ENCODE measurements around the gene ATE1. TPM values are rescaled to one million over a fixed set of nuclear protein-coding genes. Genes with fewer than 3 reads are reported as not detected.

Gene ATE1
- total RNA-seq, 1 experiment from 2014 or later: 58.1 TPM

DNA sequence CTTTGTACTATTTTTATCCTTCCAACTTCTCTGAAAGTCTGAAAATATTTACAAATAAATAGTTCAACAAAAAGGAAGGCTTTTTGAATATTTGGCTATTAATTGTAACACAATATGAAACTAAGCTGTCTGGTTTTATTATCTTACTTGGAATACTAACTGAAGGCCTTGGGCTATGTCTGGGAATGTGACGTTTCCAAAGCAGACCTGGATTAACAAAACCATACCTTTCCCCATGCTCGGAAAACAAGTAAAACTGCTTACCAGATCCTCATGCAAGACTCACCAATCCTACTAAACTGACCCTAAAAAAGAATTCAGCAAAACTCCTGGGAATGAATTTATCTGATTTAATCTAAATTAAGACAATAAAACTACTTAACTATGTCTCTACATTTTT lies 116.4 kb downstream of the ATE1 start:
- no peak for DNase-seq (ENCODE audit: low spot score)
- in situ Hi-C loops (cut with HindIII; ENCODE audit: low sequenced_read_pairs): no loop called here

DNA sequence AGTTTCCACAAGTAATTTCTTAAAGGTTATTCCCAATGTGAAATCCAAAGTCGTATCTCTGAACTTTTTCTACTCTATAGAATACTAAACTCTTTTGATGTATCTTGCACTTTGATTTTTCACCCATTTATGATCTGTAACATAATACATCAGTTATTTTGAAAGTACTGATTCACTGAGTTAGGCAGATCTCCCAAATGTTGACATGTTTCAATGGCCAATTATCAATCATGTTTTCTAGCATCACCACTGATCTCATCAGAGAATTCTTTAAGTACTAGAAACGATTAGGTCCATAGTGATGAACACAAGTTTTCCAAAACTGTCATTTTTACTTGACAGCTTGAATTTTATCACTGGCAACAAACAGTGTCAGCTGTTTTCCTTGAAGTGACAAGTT lies 119.0 kb downstream of the ATE1 start:
- in situ Hi-C loops (cut with HindIII; ENCODE audit: low sequenced_read_pairs): no loop called here
- no peak for DNase-seq (ENCODE audit: low spot score)

- in situ Hi-C loops (cut with HindIII; ENCODE audit: low sequenced_read_pairs): no loop called here
- no peak for DNase-seq (ENCODE audit: low spot score)
Measured at GRCh38 chr10:121804460-121804859, 123.4 kb downstream of the ATE1 start.

- in situ Hi-C loops (cut with HindIII; ENCODE audit: low sequenced_read_pairs): no loop called here
- DNase-seq (ENCODE audit: low spot score): no peak
Measured at GRCh38 chr10:121803611-121804010, 124.2 kb downstream of the ATE1 start.

- in situ Hi-C loops (cut with HindIII; ENCODE audit: low sequenced_read_pairs): no loop called here
Measured at GRCh38 chr10:121800831-121801230, 127.0 kb downstream of the ATE1 start.

GRCh38 chr10:121800146-121800545 lies 127.7 kb downstream of the ATE1 start:
- no peak for DNase-seq (ENCODE audit: low spot score)
- in situ Hi-C loops (cut with HindIII; ENCODE audit: low sequenced_read_pairs): no loop called here

More at GRCh38 chr10:121800831-121801230, 127.0 kb downstream of the ATE1 start:
- DNase-seq (ENCODE audit: low spot score): no peak

GRCh38 chr10:121797490-121797889 lies 130.3 kb downstream of the ATE1 start:
- in situ Hi-C loops (cut with HindIII; ENCODE audit: low sequenced_read_pairs): no loop called here
- DNase-seq (ENCODE audit: low spot score): no peak

- in situ Hi-C loops (cut with HindIII; ENCODE audit: low sequenced_read_pairs): no loop called here
- DNase-seq (ENCODE audit: low spot score): no peak
Measured at GRCh38 chr10:121796342-121796741, 131.5 kb downstream of the ATE1 start.

- in situ Hi-C loops (cut with HindIII; ENCODE audit: low sequenced_read_pairs): no loop called here
- DNase-seq (ENCODE audit: low spot score): no peak
Measured at GRCh38 chr10:121792198-121792597, 135.6 kb downstream of the ATE1 start.

- DNase-seq (ENCODE audit: low spot score): no peak
- in situ Hi-C loops (cut with HindIII; ENCODE audit: low sequenced_read_pairs): no loop called here
Measured at GRCh38 chr10:121791761-121792160, 136.1 kb downstream of the ATE1 start.

DNA sequence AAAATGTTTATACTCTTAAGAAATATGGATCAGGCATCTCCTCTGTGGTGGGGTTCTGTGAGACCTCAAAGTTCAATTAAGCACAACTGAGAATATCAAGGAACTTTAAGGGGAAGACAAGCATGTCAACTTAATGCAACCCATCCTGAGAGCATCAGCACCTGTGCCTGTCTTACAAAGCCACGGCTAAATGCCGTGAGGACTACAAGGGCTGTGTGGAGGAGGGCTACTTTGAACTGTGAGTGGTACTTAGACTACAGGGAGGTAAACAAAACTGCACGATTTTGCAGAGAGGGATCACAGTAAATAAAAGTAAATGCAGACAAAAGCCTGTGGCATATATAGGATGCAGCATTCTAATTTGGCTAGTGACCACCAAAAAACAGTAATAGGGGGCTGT lies 139.1 kb downstream of the ATE1 start:
- in situ Hi-C loops (cut with HindIII; ENCODE audit: low sequenced_read_pairs): no loop called here
- no peak for DNase-seq (ENCODE audit: low spot score)

DNA sequence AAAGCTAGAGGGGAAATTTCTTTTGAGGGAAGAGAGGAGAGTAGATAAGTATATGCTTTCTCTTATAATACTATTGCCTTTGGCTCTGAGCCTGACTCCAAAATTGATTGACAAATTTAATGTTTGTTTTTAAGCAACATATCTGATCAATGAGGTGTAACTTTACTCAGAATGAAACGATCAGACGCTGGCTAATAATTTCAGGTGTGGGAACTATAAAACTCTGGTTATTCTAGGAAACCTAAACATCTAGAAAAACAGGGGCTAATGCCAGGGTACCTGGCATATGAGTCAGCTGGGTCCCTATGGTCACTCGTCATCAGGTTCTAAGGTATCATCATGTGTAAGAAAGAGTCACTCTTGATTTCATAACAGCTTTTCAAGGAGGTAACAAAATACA lies 139.7 kb downstream of the ATE1 start:
- in situ Hi-C loops (cut with HindIII; ENCODE audit: low sequenced_read_pairs): no loop called here
- DNase-seq (ENCODE audit: low spot score): no peak

GRCh38 chr10:121787169-121787568 lies 140.7 kb downstream of the ATE1 start:
- no peak for DNase-seq (ENCODE audit: low spot score)
- in situ Hi-C loops (cut with HindIII; ENCODE audit: low sequenced_read_pairs): no loop called here

- in situ Hi-C loops (cut with HindIII; ENCODE audit: low sequenced_read_pairs): no loop called here
- no peak for DNase-seq (ENCODE audit: low spot score)
Measured at GRCh38 chr10:121783782-121784372, 144.0 kb downstream of the ATE1 start.

DNA sequence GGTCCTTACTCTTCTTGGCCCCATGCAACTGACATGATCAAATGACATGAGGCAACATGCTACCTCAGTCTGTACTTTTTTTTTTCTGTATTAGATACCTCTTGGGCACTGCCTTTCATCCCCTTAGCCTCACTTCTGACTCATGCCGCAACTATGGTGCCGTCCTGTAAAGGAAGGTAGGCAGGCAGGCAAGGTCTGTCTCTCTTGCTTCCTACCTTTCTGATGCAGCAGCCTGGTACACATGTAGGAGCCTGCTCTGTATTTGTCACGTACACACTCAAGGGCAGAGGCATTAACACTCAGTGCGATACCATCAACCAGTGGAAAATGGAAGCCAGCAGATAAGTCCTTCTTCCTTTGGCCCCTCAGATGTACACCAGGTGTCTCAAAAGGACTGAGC lies 146.7 kb downstream of the ATE1 start:
- DNase-seq (ENCODE audit: low spot score): no peak
- in situ Hi-C loops (cut with HindIII; ENCODE audit: low sequenced_read_pairs): no loop called here

DNA sequence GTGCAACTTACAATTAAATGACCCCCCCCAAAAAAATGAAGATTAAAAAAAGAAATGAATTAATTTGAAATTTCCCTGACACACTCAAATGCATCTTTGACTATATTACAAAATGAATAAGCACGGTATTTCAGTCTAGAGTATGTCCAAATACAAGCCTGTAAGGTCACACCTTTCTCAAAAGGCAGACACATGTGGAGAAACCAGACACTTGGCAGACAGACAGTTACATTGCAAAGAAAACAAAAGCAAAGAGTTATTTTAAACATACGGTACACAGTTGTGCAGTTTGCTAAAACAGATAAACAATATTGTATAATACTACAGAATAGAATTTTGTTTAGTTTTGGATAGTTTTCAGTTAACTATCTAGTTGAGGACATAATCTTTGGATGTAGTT lies 153.0 kb downstream of the ATE1 start:
- DNase-seq (ENCODE audit: low spot score): no peak
- in situ Hi-C loops (cut with HindIII; ENCODE audit: low sequenced_read_pairs): no loop called here

DNA sequence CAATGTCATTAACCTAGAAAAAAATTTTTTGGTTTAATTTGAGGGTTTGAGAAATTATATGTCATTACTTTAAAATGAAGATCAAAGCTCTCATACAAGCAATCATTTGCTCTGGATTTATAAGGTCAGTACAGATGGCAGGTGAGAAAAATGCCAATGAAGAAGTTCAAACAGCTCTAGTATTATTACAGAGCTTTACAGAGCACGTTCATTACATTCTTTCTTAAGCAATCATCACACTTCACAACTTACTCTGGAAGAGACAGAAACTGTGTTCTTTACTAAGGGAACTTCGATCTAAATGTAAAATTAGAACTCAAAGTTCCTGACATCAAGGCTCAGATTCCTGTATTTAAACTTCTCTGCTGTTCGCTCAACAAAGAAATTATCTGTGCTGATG lies 153.4 kb downstream of the ATE1 start:
- in situ Hi-C loops (cut with HindIII; ENCODE audit: low sequenced_read_pairs): no loop called here
- DNase-seq (ENCODE audit: low spot score): no peak

DNA sequence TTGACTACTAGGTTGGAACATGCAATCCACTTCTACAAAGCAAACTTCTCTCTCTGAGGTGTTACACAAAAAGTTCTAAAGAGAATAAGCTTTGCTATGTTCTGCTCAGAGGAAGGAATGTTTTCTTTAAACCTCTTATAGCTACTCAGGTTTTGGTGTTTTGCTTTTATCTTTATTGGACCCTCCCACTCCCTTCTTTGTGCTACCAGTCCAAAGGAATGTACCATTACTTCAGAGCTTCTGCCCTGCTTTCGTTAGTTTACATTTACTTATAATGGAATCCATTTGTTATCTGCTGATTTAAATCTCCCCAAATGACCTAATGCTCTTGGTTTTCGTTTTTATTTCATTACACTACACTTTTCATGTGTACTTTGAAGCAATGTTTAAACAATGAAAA lies 154.9 kb downstream of the ATE1 start:
- no peak for DNase-seq (ENCODE audit: low spot score)
- in situ Hi-C loops (cut with HindIII; ENCODE audit: low sequenced_read_pairs): no loop called here

- DNase-seq (ENCODE audit: low spot score): no peak
- in situ Hi-C loops (cut with HindIII; ENCODE audit: low sequenced_read_pairs): no loop called here
Measured at GRCh38 chr10:121772406-121772805, 155.4 kb downstream of the ATE1 start.

- DNase-seq (ENCODE audit: low spot score): no peak
- in situ Hi-C loops (cut with HindIII; ENCODE audit: low sequenced_read_pairs): no loop called here
Measured at GRCh38 chr10:121771966-121772365, 155.9 kb downstream of the ATE1 start.

GRCh38 chr10:121766426-121766825 lies 161.4 kb downstream of the ATE1 start:
- no peak for DNase-seq (ENCODE audit: low spot score)
- in situ Hi-C loops (cut with HindIII; ENCODE audit: low sequenced_read_pairs): no loop called here

GRCh38 chr10:121765204-121765603 lies 162.6 kb downstream of the ATE1 start:
- DNase-seq (ENCODE audit: low spot score): no peak
- in situ Hi-C loops (cut with HindIII; ENCODE audit: low sequenced_read_pairs): no loop called here

Data from G401 (cell line).